Measurements from ENCODE around the gene MTG1.
"Not testable (repeated sequence)": the region's sequence is repeated elsewhere in the genome, so short reads cannot be mapped to it uniquely, and the experiment has no call there.

The MTG1 gene

GRCh38 chr10:133359554-133359971 is 34.4 kb upstream of the MTG1 start:
- DNase-seq, result no peak

DNA sequence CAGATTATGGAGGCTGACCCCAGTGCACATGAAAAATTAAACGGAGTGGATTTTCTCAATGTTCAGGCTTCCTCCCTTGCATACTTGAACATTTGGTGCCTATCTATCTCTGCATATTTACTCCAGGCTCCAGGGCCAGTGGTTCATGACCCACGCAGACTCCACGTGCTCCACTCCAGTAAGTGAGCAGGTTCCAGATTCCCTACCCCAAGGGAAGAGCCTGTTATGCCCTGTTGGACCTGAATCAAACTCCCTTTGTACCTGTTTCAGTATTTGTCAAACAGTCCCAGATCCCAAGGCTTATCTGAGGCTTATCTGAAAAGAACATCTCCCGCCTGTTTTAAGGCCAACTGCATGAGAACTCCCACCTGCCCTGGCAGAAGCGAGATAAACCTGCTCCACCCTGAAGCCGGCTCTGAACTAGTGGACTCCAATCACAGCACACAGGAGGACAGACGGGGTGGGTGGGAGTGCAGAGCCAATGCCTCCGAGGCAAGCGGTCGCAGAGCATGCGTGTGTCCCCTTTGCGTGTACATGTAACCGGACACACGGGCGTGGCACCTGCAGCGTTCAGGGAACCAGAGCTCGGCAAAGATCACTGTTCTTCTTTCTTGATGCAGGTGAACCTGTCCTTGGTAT is 33.9 kb upstream of the MTG1 start:
- DNase-seq, result no peak

- no peak for DNase-seq
Observed at GRCh38 chr10:133361227-133361626, 32.7 kb upstream of the MTG1 start.

DNA sequence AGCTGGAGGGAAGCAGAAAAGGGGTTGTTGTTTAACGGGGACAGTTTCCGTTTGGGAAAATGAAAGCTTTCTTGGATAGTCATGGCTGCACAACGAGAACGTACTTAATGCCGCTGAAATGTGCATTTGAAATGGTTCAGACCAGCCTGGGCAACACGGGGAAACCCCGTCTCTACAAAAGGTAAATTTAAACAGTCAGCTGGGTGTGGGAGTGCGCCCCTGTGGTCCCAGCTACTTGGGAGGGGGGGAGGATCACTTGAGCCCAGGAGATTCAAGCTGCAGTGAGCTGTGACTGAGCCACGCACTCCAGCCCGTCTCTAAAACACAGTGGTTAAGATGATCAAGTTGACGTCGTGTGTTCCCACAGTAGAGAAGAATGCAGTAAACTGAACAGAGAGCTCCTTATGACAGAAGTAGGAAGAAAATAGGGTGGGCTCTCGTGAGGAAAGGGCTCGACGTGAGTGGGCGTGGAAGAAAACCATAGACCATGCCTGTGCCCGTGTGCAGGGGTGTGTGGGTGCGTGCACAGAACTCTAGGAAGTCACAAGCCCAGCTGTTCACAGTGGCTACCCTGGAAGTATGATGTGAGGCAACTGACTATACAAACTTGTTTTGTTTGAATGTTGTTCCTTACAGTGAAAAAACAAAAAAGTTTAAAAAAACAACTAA is 32.0 kb upstream of the MTG1 start:
- DNase-seq, result no peak

DNA sequence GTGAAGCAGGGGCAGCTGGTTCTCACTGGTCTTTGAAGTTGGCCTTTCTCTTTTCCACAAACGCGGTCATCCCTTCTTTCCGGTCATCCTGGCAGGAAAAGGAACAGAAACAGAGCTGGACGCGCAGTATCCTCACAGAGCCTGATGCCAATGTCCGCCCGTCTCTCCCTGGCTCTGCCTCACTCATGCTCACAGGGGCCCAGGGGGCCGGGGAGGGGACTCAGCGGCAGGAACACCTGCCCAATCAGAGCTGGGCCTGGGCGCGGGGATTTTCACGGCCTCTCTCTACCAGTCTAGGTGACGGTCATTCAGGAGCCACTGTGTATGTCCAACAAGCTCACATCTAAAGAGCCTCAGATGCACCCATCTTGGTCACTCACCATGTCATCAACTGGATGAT is 31.1 kb upstream of the MTG1 start:
- no peak for DNase-seq

GRCh38 chr10:133364645-133365431 is 29.1 kb upstream of the MTG1 start:
- DNase-seq, result no peak

DNA sequence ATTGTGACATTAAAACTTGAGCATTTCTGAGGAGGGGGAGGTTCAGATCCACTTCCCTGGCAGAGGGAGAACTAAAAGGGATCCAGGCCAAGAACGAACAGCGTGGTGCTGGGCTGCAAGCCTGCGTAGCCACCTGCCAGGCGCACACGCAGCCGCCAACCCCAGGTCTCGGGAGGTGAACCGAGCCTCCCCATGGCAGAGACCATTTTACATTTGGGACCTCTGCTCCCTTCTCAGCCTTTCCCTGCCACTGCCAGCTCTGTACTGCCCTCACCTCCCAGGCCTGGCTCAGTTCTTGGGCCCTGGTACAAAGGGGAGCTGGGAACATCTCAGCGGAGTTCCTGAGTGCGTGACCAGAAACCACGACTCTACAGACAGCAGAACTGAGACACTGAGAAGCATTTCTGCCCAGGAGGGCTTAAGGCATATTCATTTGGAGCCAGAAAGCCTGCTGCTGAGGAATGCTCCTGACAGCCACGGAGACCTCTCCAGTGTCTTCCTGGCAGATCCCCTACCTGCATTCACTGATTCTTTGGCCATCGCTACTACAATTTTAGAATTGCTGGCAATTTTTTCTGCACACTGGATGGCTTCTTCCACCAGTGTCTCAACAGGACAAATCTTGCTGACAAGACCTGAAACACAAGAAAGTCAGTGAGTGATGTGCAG is 28.4 kb upstream of the MTG1 start:
- no peak for DNase-seq

GRCh38 chr10:133366130-133366478 is 27.9 kb upstream of the MTG1 start:
- DNase-seq, result no peak

DNA sequence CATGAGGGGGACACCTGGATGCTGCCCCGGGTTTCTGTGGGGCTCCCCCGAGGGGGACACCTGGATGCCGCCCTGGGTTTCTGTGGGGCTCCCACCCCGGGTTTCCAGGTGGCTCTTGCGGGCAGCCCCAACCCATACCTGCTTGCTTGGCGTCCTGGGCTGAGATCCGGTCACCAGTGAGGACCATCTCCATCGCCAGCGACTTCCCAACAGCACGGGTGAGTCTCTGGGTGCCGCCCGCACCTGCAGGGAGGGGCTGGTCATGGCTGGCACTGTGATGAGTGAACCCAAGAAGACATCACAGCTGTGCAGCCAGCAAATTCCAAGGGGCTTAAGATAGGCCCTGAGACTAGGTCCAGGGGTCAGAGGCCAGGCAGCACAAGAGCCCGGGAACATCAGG is 27.2 kb upstream of the MTG1 start:
- no peak for DNase-seq

- DNase-seq, result not testable (repeated sequence)
Observed at GRCh38 chr10:133367461-133367860, 26.5 kb upstream of the MTG1 start.

GRCh38 chr10:133368153-133368552 is 25.8 kb upstream of the MTG1 start:
- no peak for DNase-seq

DNA sequence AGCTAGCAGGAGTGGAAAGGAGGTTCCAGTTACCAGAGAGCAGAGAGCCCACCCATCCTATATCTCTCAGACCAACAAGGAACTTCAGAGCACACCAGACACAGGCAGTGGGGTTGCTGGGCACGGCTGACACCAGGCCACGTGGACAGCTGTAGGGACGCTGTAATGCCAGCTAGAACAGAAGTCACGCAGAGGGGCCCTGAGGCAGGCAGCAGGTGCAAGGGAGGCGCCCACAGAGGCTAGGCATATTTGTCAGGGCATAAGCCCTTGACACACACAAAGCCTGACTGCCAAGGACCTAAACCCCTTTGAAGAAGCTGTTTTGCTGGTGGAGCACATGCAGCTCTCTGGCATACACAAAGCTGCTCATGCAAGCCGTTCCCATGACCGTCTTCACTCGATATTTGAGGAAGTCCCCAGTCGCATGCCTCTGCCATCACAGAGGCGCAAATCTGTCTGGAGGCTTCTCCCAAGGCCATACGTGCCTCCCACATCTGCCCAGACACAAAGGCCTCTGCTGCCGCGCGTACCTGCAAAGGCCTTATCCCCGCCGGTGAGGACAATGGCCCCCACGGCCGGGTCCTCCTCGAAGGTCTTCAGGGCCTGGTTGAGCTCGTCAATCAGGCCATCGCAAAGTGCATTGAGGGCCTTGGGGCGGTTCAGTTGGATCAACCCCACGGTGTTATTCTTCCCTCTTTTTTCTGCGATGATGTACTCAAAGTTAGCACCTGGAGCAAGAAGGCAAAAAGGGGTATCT is 23.7 kb upstream of the MTG1 start:
- no peak for DNase-seq

- DNase-seq, result no peak
Observed at GRCh38 chr10:133372507-133372906, 21.4 kb upstream of the MTG1 start.

DNA sequence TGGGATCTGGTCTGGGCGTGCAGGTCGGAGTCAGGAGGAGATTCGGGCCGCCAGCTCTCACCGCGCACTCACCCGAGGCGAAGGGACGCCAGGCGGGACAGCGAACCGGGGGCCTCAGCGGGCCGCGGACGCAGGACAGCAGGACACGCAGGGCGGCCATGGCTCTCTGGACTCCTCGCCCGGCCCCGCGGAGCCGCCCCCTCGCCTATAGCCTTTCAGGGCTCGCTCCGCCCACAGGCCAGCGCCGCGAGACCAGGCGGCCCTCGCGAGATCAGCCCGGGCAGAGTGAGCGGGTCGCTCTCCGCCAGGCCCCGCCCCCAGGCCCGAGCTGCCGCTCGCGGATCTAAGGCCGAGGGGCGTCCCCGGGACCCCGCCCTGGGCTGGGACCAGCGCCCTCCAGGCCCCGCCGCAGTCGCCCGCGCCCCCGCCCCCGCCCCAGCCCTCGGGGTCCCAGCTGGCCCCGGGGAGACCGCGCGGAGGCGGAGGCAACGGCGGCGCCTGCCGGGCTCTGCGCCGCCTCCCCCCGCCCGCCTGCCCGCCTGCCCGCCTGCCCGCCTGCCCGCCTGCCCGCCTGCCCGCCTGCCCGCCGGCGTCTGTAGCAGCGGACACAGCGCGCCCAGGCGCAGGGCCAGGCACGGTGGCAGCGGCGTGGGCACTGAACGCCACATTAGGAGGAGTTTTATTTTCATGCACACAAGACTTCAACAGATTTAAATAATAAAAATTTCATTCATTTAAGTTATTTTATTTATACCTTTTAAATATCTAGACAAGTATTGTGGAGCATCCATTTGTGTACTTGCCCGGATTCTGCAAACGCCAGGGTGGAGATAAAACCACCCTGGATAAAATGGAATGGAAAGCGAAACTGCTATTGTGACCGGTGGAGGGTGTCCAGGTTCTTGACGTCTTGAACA is 20.5 kb upstream of the MTG1 start, which contains the start of gene ECHS1:
TSS of gene ECHS1 (minus strand) at position 181 of the 917 bp plus-strand sequence. CDS start at position 160, 21 bp downstream.
- peak; percentile 97 for DNase-seq

- no peak for DNase-seq
Observed at GRCh38 chr10:133375357-133376115, 18.4 kb upstream of the MTG1 start.

DNA sequence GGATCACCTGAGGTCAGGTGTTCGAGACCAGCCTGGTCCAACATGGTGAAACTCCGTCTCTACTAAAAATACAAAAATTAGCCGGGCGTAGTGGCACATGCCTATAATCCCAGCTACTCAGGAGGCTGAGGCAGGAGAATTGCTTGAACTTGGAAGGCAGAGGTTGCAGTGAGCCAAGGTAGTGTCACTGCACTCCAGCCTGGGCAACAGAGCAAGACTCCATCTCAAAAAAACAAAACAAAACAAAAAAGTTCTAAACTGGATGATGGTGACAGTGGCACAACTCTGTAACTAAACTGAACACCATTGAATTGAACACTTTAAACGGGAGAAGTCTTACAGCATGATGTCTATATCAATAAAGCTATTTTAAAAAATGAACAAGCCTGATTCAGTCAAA is 17.8 kb upstream of the MTG1 start:
- not testable (repeated sequence) for DNase-seq

- DNase-seq, result no peak
Observed at GRCh38 chr10:133377025-133377817, 16.7 kb upstream of the MTG1 start.

GRCh38 chr10:133377818-133378250 is 16.1 kb upstream of the MTG1 start:
- DNase-seq, result no peak

DNA sequence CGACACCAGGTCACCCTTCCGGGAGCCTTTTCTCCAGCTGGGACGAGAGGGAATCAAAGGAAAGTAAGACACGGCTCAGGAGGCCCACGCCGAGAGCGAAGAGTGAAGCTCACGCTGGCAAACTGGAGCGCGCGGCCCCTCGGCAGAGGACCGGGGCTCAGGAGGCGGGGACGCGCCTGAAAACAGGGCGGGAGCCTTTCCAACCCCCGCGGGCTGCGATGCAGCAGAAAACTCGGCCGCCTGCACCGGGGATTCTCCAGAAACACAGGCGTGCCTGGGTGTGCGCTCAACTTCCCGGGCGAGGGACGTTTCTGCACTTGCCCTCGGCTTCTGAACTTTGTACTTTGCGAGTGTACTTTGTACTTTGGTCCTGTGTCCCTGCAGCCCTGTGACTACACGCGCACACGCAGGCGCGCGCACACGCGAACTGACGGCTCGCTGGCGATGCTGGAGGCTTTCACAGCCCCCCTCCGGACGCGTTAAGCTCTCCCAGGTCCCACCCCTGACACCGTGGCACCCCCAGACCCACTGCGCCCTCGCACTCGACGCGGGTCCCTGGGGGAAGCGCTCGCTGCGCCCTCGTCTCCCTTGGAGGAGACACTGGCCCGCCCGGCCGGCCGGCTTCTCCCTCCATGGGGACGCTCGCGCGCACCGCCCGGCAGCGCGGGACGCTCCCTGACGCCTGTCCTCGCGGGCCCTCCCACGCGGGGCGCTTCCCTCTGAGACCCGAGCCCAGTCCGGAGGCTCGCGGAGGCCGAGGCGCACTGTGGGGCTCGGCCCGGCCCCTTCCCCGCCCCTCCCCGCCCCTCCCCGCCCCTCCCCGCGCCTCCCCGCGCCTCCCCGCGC is 15.5 kb upstream of the MTG1 start:
- peak; percentile 70 for DNase-seq

Data from left hindlimb (tissue), 1 donor.